Activated CD4-positive, alpha-beta T cell treated with anti-CD3 and anti-CD28 coated beads for 36 hours (primary cell): ENCODE data around the gene SLC12A3. TPM values are rescaled to one million over a fixed set of nuclear protein-coding genes. Genes with fewer than 3 reads are reported as not detected.

Experiments
- ATAC-seq: fragments of 200-7000 bp; cut with Tn5 transposase; one replicate; pipeline ENCODE4 v1.10.0; 2021; ENCODE audit warnings: mild to moderate bottlenecking, moderate library complexity
- CTCF ChIA-PET: fragments of 350-600 bp; sonication (Branson Sonifier 250); formaldehyde crosslinking; loops from one replicate; lab custom pipeline; 2021; ENCODE audit warnings: antibody characterized with exemption; lab: Charles Lee
- POLR2A ChIA-PET: fragments of 350-600 bp; sonication (Branson Sonifier 250); formaldehyde crosslinking; loops from one replicate; lab custom pipeline; 2021; ENCODE audit warnings: antibody characterized with exemption, inconsistent platforms; lab: Charles Lee
- DNase-seq: peaks from one replicate; pipeline ENCODE4 v3.0.0-alpha.2; 2020
- H3K27ac Mint-ChIP-seq: one replicate; pipeline ENCODE4 v1.8.0; 2021; ENCODE audit warnings: mixed read lengths
- H3K27me3 Mint-ChIP-seq: one replicate; pipeline ENCODE4 v1.8.0; 2021; ENCODE audit warnings: mixed read lengths
- H3K36me3 Mint-ChIP-seq: one replicate; pipeline ENCODE4 v1.8.0; 2021; ENCODE audit warnings: low read depth, mixed read lengths
- H3K4me1 Mint-ChIP-seq: one replicate; pipeline ENCODE4 v1.8.0; 2021; ENCODE audit warnings: mixed read lengths
- H3K4me3 Mint-ChIP-seq: one replicate; pipeline ENCODE4 v1.8.0; 2021; ENCODE audit warnings: mild to moderate bottlenecking, moderate library complexity, mixed read lengths
- H3K9me3 Mint-ChIP-seq: one replicate; pipeline ENCODE4 v1.8.0; 2021; ENCODE audit warnings: low read depth, mixed read lengths
- intact Hi-C, 2 experiments: fragments of 100-400 bp; cut with DNase I in 1 of 2; cut with micrococcal nuclease in 1 of 2; formaldehyde crosslinking; loops; one replicate each; pipeline versions ENCODE4 v1.14.2 to v1.15.1; 2022 to 2024; cut with DNase I, micrococcal nuclease
- total RNA-seq, 2 experiments: library from RNA; stranded (reverse); gene quantifications; one replicate each; pipeline ENCODE4 v1.2.3, GENCODE V29; 2021

SLC12A3 gene
- total RNA-seq, 2 experiments from 2014 or later: not detected

- CTCF ChIA-PET: interaction anchor here (0.6 to 1.1 kb wide), 4 partner anchors 33 to 316 kb away, joined by 3 to 5 read pairs (median 4); no protein-coding TSS in a partner anchor
- Mint-ChIP-seq H3K4me3 (no peak overlapping the region), H3K9me3 (no peaks in the 10 kb centered on the region), H3K36me3 (no peaks in the 10 kb centered on the region), H3K27ac (peak overlapping the region; percentile 20), H3K4me1 (peaks cover 38% of the 10 kb centered on the region), H3K27me3 (no peaks in the 10 kb centered on the region)
- intact Hi-C loops: no loop called here
- DNase-seq (no peak), ATAC-seq (no peak)
- POLR2A ChIA-PET: interaction anchor here (0.7 to 2.3 kb wide), 4 partner anchors 20 to 97 kb away, joined by 3 to 14 read pairs (median 4); partner anchors contain the start of gene HERPUD1
Observed at GRCh38 chr16:56911771-56912571, 47.0 kb downstream of the SLC12A3 start.

- ChIA-PET CTCF (interaction anchor here (0.6 kb wide), 1 partner anchor 824 kb away, joined by 3 read pairs; no protein-coding TSS in a partner anchor), POLR2A (interaction anchor here (0.9 kb wide), 1 partner anchor 19 kb away, joined by 3 read pairs; no protein-coding TSS in a partner anchor)
- no peak overlapping the region for H3K27ac Mint-ChIP-seq
- H3K4me1 Mint-ChIP-seq: peaks cover 46% of the 10 kb centered on the region
- ATAC-seq (no peak), DNase-seq (no peak)
- intact Hi-C loops: no loop called here
- H3K9me3 Mint-ChIP-seq: no peaks in the 10 kb centered on the region
- H3K36me3 Mint-ChIP-seq: no peaks in the 10 kb centered on the region
- H3K4me3 Mint-ChIP-seq: no peak overlapping the region
- H3K27me3 Mint-ChIP-seq: no peaks in the 10 kb centered on the region
Observed at GRCh38 chr16:56912746-56913708, 48.0 kb downstream of the SLC12A3 start.

DNA sequence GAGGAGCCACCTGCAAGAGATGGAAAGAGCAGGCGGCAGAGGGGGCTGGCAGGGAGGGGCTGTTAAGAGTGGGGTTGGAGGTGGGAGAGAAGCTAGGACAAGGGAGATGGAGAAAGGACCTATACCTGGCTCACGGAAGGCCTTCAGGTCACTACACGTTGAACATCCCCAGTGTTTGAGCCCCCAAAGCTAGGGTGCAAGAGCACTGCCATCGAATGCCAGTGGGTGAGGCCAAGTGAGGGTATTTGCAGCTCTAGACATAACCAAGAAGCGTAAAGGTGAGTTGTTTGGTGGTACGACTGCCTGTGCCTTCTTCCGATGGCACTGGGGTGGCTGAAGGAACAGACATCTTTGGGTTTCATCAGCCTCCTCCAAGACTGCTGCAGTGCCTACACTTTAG is 49.9 kb downstream of the SLC12A3 start:
- intact Hi-C loops: no loop called here
- no peak for DNase-seq
- Mint-ChIP-seq H3K4me1 (peaks cover 58% of the 10 kb centered on the region), H3K9me3 (no peaks in the 10 kb centered on the region), H3K27me3 (no peaks in the 10 kb centered on the region), H3K36me3 (no peaks in the 10 kb centered on the region), H3K27ac (no peak overlapping the region), H3K4me3 (no peak overlapping the region)
- ChIA-PET POLR2A (no interaction called here), CTCF (interaction anchor here (0.6 to 1.4 kb wide), 4 partner anchors 36 to 49 kb away, joined by 3 to 4 read pairs (median 3); no protein-coding TSS in a partner anchor)
- no peak for ATAC-seq

DNA sequence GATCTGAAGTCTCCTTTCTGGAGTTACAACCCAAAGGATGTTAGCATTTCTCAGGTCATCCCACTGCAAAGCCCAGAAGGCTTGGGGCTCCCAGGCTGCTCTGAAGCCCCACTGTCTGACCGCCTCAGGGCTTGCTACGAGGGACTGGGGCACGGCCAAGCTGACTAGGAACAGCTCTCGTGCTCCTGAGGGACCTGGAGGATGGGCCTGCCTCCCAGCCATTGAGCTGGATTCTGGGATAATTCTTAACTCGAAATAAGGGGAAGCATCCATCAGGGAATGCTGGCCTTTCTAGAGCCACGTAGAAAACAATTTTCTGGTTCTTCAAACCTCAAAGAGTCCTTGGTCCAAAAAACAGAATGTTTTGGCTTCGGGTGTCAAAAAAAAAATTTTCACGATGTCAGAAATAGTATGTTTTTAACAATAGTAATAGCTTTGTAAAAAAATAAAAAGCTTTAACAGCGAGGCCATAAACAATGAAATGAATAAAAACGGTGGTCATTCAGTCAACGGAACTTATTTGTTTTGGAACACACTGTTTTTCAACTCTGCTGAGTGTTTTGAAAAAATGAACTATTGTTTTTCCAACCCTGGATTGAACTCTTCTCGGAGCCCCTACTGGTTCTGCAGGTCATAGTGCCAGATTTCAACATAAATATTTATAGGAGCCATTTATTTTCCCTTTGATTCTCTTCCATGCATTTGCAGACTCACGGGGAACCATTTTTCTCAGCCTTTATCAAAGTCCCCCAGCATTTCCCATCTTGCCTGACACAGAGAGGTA is 50.5 kb downstream of the SLC12A3 start:
- no peaks in the 10 kb centered on the region for H3K36me3 Mint-ChIP-seq
- H3K27ac Mint-ChIP-seq: peak overlapping the region; percentile 30
- no peak overlapping the region for H3K4me3 Mint-ChIP-seq
- no peaks in the 10 kb centered on the region for H3K27me3 Mint-ChIP-seq
- H3K9me3 Mint-ChIP-seq: no peaks in the 10 kb centered on the region
- ATAC-seq (no peak), DNase-seq (no peak)
- intact Hi-C loops: no loop called here
- CTCF ChIA-PET: interaction anchor here (1.3 to 1.4 kb wide), 3 partner anchors 35 to 48 kb away, joined by 3 to 4 read pairs (median 3); no protein-coding TSS in a partner anchor
- H3K4me1 Mint-ChIP-seq: peaks cover 51% of the 10 kb centered on the region
- POLR2A ChIA-PET: no interaction called here

GRCh38 chr16:56916571-56917403 is 51.8 kb downstream of the SLC12A3 start:
- H3K9me3 Mint-ChIP-seq: no peaks in the 10 kb centered on the region
- intact Hi-C loops: no loop called here
- POLR2A ChIA-PET: interaction anchor here (0.7 to 1.3 kb wide), 3 partner anchors 15 to 28 kb away, joined by 3 to 7 read pairs (median 4); no protein-coding TSS in a partner anchor
- ATAC-seq (peak; percentile 82), DNase-seq (peak; percentile 51)
- H3K4me3 Mint-ChIP-seq: no peak overlapping the region
- CTCF ChIA-PET: interaction anchor here (0.5 kb wide), 1 partner anchor 13 kb away, joined by 3 read pairs; no protein-coding TSS in a partner anchor
- H3K36me3 Mint-ChIP-seq: no peaks in the 10 kb centered on the region
- H3K27ac Mint-ChIP-seq: peak overlapping the region; percentile 85
- no peaks in the 10 kb centered on the region for H3K27me3 Mint-ChIP-seq
- H3K4me1 Mint-ChIP-seq: peaks cover 39% of the 10 kb centered on the region

GRCh38 chr16:56918467-56919012 is 53.5 kb downstream of the SLC12A3 start:
- Mint-ChIP-seq H3K4me3 (no peak overlapping the region), H3K36me3 (no peaks in the 10 kb centered on the region), H3K4me1 (peaks cover 28% of the 10 kb centered on the region), H3K27ac (no peak overlapping the region), H3K9me3 (no peaks in the 10 kb centered on the region), H3K27me3 (no peaks in the 10 kb centered on the region)
- intact Hi-C loops: no loop called here
- ChIA-PET POLR2A (interaction anchor here (0.6 to 3.4 kb wide), 2 partner anchors 13 to 130 kb away, joined by 4 to 26 read pairs; partner anchors contain the start of gene HERPUD1), CTCF (interaction anchor here (0.7 to 1.3 kb wide), 3 partner anchors 13 to 760 kb away, joined by 3 to 4 read pairs (median 4); partner anchors contain the start of gene HERPUD1)
- DNase-seq: no peak
- ATAC-seq: no peak

DNA sequence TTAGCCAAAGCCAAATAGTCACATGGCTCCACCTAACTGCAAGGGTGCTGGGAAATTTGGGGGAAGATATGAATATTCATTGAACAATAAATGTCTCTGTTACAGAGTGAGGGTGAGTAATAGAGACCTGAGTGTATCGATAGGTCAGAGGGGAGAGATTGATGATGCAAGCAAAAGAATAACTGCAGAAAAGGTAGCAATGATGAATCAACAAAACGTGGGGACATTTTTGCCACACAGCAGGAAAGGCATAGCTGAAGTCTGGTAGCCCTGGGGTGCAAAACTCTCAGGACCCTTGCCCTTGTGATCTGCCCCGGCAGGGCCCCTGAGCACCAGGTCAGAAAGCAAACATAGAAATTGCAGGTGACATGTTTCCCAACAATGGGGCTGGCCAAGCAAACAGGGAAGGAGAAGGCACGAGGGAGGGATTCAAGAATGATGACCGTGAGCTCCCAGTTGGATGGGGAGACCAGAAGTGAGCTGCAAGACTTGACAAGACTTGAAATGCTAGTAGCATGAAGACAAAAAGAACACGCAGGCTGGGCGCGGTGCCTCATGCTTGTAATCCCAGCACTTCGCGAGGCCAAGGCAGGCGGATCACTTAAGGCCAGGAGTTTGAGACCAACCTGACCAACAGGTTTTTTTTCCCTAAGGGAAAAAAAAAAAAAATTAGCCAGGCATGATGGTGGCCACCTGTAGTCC is 54.2 kb downstream of the SLC12A3 start:
- H3K9me3 Mint-ChIP-seq: no peaks in the 10 kb centered on the region
- CTCF ChIA-PET: interaction anchor here (1.3 kb wide), 1 partner anchor 12 kb away, joined by 4 read pairs; the partner anchor contains the start of gene HERPUD1
- H3K27ac Mint-ChIP-seq: no peak overlapping the region
- intact Hi-C loops: no loop called here
- peaks cover 28% of the 10 kb centered on the region for H3K4me1 Mint-ChIP-seq
- H3K36me3 Mint-ChIP-seq: no peaks in the 10 kb centered on the region
- DNase-seq (no peak), ATAC-seq (no peak)
- POLR2A ChIA-PET: interaction anchor here (0.6 to 3.4 kb wide), 2 partner anchors 12 to 17 kb away, joined by 4 to 26 read pairs; partner anchors contain the start of gene HERPUD1
- no peaks in the 10 kb centered on the region for H3K27me3 Mint-ChIP-seq
- H3K4me3 Mint-ChIP-seq: no peak overlapping the region

DNA sequence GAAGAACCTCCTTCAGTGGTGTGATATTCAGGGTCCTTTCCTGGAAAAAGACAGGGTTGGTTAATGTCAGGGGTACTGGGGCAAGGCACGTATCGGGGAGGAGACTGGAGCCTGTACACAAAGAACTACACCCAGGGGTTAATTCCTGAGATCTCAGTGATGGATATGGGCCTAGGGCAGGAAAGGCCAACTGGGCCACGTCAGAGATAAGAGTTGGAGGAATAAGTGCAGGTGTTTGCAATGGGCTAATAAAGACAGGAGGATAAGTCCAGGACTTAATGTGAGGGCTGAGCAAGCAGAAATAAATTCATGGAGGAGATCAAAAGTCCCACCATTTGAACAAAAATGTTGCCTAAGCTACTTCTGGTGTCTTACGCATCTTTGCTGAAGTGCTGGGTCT is 56.6 kb downstream of the SLC12A3 start:
- ChIA-PET POLR2A (interaction anchor here (0.6 kb wide), 1 partner anchor 44 kb away, joined by 4 read pairs; no protein-coding TSS in a partner anchor), CTCF (no interaction called here)
- Mint-ChIP-seq H3K36me3 (no peaks in the 10 kb centered on the region), H3K4me1 (peaks cover 29% of the 10 kb centered on the region), H3K4me3 (no peak overlapping the region), H3K27me3 (no peaks in the 10 kb centered on the region), H3K27ac (no peak overlapping the region), H3K9me3 (no peaks in the 10 kb centered on the region)
- DNase-seq (no peak), ATAC-seq (no peak)
- intact Hi-C loops: no loop called here

- CTCF ChIA-PET: interaction anchor here (0.6 to 0.8 kb wide), 3 partner anchors 14 to 223 kb away, joined by 3 to 4 read pairs (median 3); no protein-coding TSS in a partner anchor
- DNase-seq: no peak
- H3K27ac Mint-ChIP-seq: no peak overlapping the region
Observed at GRCh38 chr16:56923481-56924091, 58.6 kb downstream of the SLC12A3 start.

More at GRCh38 chr16:56923481-56924091, 58.6 kb downstream of the SLC12A3 start:
- Mint-ChIP-seq H3K27me3 (no peaks in the 10 kb centered on the region), H3K4me3 (no peak overlapping the region), H3K36me3 (no peaks in the 10 kb centered on the region), H3K4me1 (peaks cover 11% of the 10 kb centered on the region), H3K9me3 (no peaks in the 10 kb centered on the region)
- intact Hi-C loops: no loop called here
- ATAC-seq: no peak
- POLR2A ChIA-PET: no interaction called here
